ENCODE results near the gene PPFIA1.

Gene PPFIA1

GRCh38 chr11:70348608-70349007, 78.1 kb downstream of the PPFIA1 start:
- Histone ChIP-seq H2AFZ (ENCODE audit: low read length) (no peak overlapping the region), H4K20me1 (ENCODE audit: insufficient read depth, low read length) (no peaks in the 10 kb centered on the region; the same call in 1 of the 2 replicates), H3K9me3 (replicated peaks; ENCODE audit: insufficient read depth, low read length) (no peaks in the 10 kb centered on the region), H3K9me2 (replicated peaks; ENCODE audit: insufficient read depth, low read length) (no peaks in the 10 kb centered on the region), H3F3A (ENCODE audit: insufficient read depth, low read length) (no peaks in the 10 kb centered on the region), H3K27me3 (replicated peaks; ENCODE audit: insufficient read depth, low read length) (no peaks in the 10 kb centered on the region), H3K4me3 (ENCODE audit: low read length) (no peak overlapping the region), H3K4me1 (ENCODE audit: low read length) (no peaks in the 10 kb centered on the region), H3K9ac (ENCODE audit: low read length) (no peak overlapping the region), H3K79me2 (ENCODE audit: low read length) (no peaks in the 10 kb centered on the region), H3K4me2 (ENCODE audit: low read depth, low read length) (no peak overlapping the region), H3K27ac (ENCODE audit: low read length) (no peak overlapping the region), H3K36me3 (replicated peaks; ENCODE audit: insufficient read depth, low read length) (no peaks in the 10 kb centered on the region; the same call in 1 of the 2 replicates)
- TF ChIP-seq EZH2phosphoT487 (IDR thresholded peaks at IDR 0.05; ENCODE audit: low read length) (no peak), CTCF (IDR thresholded peaks at IDR 0.05; ENCODE audit: low read length) (no peak), EZH2 (optimal IDR thresholded peaks at IDR 0.05; ENCODE audit: low read depth, low read length) (no peak)
- no peak for DNase-seq

GRCh38 chr11:70351646-70352045, 81.2 kb downstream of the PPFIA1 start:
- Histone ChIP-seq H2AFZ (ENCODE audit: low read length) (no peak overlapping the region), H3F3A (ENCODE audit: insufficient read depth, low read length) (no peaks in the 10 kb centered on the region), H3K79me2 (ENCODE audit: low read length) (no peaks in the 10 kb centered on the region), H3K27ac (ENCODE audit: low read length) (no peak overlapping the region), H3K27me3 (replicated peaks; ENCODE audit: insufficient read depth, low read length) (no peaks in the 10 kb centered on the region), H3K9me2 (replicated peaks; ENCODE audit: insufficient read depth, low read length) (no peaks in the 10 kb centered on the region), H3K9ac (ENCODE audit: low read length) (no peak overlapping the region), H3K4me1 (ENCODE audit: low read length) (no peaks in the 10 kb centered on the region), H3K4me2 (ENCODE audit: low read depth, low read length) (no peak overlapping the region), H3K36me3 (replicated peaks; ENCODE audit: insufficient read depth, low read length) (0 out of 2 replicates have a peak, but pooled peaks cover 4% of the 10 kb centered on the region), H3K4me3 (ENCODE audit: low read length) (no peak overlapping the region), H3K9me3 (replicated peaks; ENCODE audit: insufficient read depth, low read length) (no peaks in the 10 kb centered on the region), H4K20me1 (ENCODE audit: insufficient read depth, low read length) (no peaks in the 10 kb centered on the region; the same call in 1 of the 2 replicates)
- TF ChIP-seq CTCF (IDR thresholded peaks at IDR 0.05; ENCODE audit: low read length) (no peak), EZH2phosphoT487 (IDR thresholded peaks at IDR 0.05; ENCODE audit: low read length) (no peak), EZH2 (optimal IDR thresholded peaks at IDR 0.05; ENCODE audit: low read depth, low read length) (no peak)
- no peak for DNase-seq

- H3K9me3 ChIP-seq (replicated peaks; ENCODE audit: insufficient read depth, low read length), result no peaks in the 10 kb centered on the region
- H3K9ac ChIP-seq (ENCODE audit: low read length), result no peak overlapping the region
- no peak overlapping the region for H3K4me2 ChIP-seq (ENCODE audit: low read depth, low read length)
- DNase-seq, result no peak
- H3K36me3 ChIP-seq (replicated peaks; ENCODE audit: insufficient read depth, low read length), result 0 out of 2 replicates have a peak, but pooled peaks cover 4% of the 10 kb centered on the region
- H4K20me1 ChIP-seq (ENCODE audit: insufficient read depth, low read length), result no peaks in the 10 kb centered on the region
- no peak overlapping the region for H3K4me3 ChIP-seq (ENCODE audit: low read length)
- H3K9me2 ChIP-seq (replicated peaks; ENCODE audit: insufficient read depth, low read length), result no peaks in the 10 kb centered on the region
- no peaks in the 10 kb centered on the region for H3K27me3 ChIP-seq (replicated peaks; ENCODE audit: insufficient read depth, low read length)
- no peak overlapping the region for H3K27ac ChIP-seq (ENCODE audit: low read length)
- no peaks in the 10 kb centered on the region for H3F3A ChIP-seq (ENCODE audit: insufficient read depth, low read length)
- no peak overlapping the region for H2AFZ ChIP-seq (ENCODE audit: low read length)
- no peaks in the 10 kb centered on the region for H3K79me2 ChIP-seq (ENCODE audit: low read length)
- no peak for TF ChIP-seq EZH2phosphoT487 (IDR thresholded peaks at IDR 0.05; ENCODE audit: low read length)
- no peak for TF ChIP-seq EZH2 (optimal IDR thresholded peaks at IDR 0.05; ENCODE audit: low read depth, low read length)
- TF ChIP-seq CTCF (IDR thresholded peaks at IDR 0.05; ENCODE audit: low read length), result no peak
- no peaks in the 10 kb centered on the region for H3K4me1 ChIP-seq (ENCODE audit: low read length)
Measured at GRCh38 chr11:70352100-70352499, 81.6 kb downstream of the PPFIA1 start.

Data from MM.1S (cell line).